ENCODE data around the gene CD300LD.

Gene CD300LD

DNA sequence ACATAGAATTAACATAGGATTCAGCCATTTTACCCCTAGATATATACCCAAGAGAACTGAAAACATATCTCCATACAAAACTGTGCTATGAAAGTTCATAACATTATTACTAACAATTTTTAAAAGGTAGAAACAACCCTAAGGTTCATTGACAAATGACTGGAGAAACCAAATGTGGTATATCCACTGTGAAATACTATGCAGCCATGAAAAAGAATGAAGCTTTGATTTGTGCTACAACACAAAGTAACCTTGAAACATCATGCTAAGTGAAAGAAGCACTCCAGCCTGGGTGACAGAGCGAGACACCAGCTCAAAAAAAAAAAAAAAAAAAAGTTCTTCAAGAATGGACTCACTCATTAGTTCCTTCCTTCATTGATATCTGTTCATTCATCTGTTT is 580 bp downstream of the CD300LD start:
- Histone ChIP-seq H3K23ac (ENCODE audit: low read length) (no peak overlapping the region), H4K5ac (ENCODE audit: low read length) (no peak overlapping the region), H3K79me2 (ENCODE audit: control insufficient read depth, insufficient read depth, low read length) (no peaks in the 10 kb centered on the region), H3K4me1 (ENCODE audit: control insufficient read depth, low read depth, low read length) (no peaks in the 10 kb centered on the region), H3K27ac (ENCODE audit: low read depth, low read length) (no peak overlapping the region), H3K56ac (ENCODE audit: low read length) (no peak overlapping the region), H2BK5ac (ENCODE audit: low read length) (no peak overlapping the region), H3K18ac (ENCODE audit: low read length) (no peak overlapping the region), H3K27me3 (ENCODE audit: insufficient read depth, low read length, poor library complexity) (no peaks in the 10 kb centered on the region), H4K8ac (ENCODE audit: low read depth, low read length) (no peak overlapping the region), H3K4ac (ENCODE audit: low read depth, low read length) (no peak overlapping the region), H2BK120ac (ENCODE audit: low read depth, low read length) (no peak overlapping the region), H2AK5ac (ENCODE audit: low read length) (no peak overlapping the region), H3K79me1 (ENCODE audit: low read length) (no peaks in the 10 kb centered on the region), H2BK15ac (replicated peaks; ENCODE audit: low read depth) (no peak overlapping the region), H3K9ac (ENCODE audit: low read length) (no peak overlapping the region), H3K36me3 (ENCODE audit: control insufficient read depth, insufficient read depth, low read length) (no peaks in the 10 kb centered on the region), H3K4me3 (ENCODE audit: low read length) (no peak overlapping the region), H3K4me2 (ENCODE audit: low read length) (no peak overlapping the region)
- no peak for DNase-seq
- WGBS (ENCODE audit: extremely low coverage, insufficient coverage, low lambda C conversion rate) = no CpG with 5 or more reads among the region's 1 CpG

DNA sequence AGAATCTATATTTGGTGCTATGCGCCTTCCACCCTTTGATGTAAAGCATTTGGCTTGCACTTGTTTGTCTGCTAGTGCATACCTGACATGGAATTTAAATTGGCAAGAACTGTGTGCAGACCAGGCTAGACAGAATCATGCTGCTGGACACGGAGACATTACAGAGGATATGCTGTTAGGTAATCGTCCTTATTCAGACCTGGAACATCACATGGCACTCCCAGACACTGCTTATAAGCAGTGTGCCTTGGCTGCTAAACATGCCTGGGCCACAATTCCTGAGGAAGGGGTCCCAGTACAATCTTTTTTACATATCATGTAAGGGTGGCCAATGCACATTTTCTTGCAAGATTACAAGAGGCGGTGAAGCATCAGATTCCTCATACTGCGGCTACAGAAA is 6.4 kb downstream of the CD300LD start:
- H2BK120ac ChIP-seq (ENCODE audit: low read depth, low read length) = no peak overlapping the region
- H3K4me2 ChIP-seq (ENCODE audit: low read length) = no peak overlapping the region
- no peak overlapping the region for H3K27ac ChIP-seq (ENCODE audit: low read depth, low read length)
- H3K4me1 ChIP-seq (ENCODE audit: control insufficient read depth, low read depth, low read length) = no peaks in the 10 kb centered on the region
- no peak overlapping the region for H3K56ac ChIP-seq (ENCODE audit: low read length)
- DNase-seq = no peak
- no peak overlapping the region for H2AK5ac ChIP-seq (ENCODE audit: low read length)
- H4K5ac ChIP-seq (ENCODE audit: low read length) = no peak overlapping the region
- no peak overlapping the region for H2BK15ac ChIP-seq (replicated peaks; ENCODE audit: low read depth)
- no peak overlapping the region for H3K4ac ChIP-seq (ENCODE audit: low read depth, low read length)
- H3K18ac ChIP-seq (ENCODE audit: low read length) = no peak overlapping the region
- H3K4me3 ChIP-seq (ENCODE audit: low read length) = no peak overlapping the region
- no peaks in the 10 kb centered on the region for H3K79me1 ChIP-seq (ENCODE audit: low read length)
- no peak overlapping the region for H4K8ac ChIP-seq (ENCODE audit: low read depth, low read length)
- H3K23ac ChIP-seq (ENCODE audit: low read length) = no peak overlapping the region
- no peaks in the 10 kb centered on the region for H3K27me3 ChIP-seq (ENCODE audit: insufficient read depth, low read length, poor library complexity)
- H2BK5ac ChIP-seq (ENCODE audit: low read length) = no peak overlapping the region
- no peak overlapping the region for H3K9ac ChIP-seq (ENCODE audit: low read length)
- no peaks in the 10 kb centered on the region for H3K36me3 ChIP-seq (ENCODE audit: control insufficient read depth, insufficient read depth, low read length)
- no peaks in the 10 kb centered on the region for H3K79me2 ChIP-seq (ENCODE audit: control insufficient read depth, insufficient read depth, low read length)
- WGBS (ENCODE audit: extremely low coverage, insufficient coverage, low lambda C conversion rate) = no CpG with 5 or more reads among the region's 5 CpGs

DNA sequence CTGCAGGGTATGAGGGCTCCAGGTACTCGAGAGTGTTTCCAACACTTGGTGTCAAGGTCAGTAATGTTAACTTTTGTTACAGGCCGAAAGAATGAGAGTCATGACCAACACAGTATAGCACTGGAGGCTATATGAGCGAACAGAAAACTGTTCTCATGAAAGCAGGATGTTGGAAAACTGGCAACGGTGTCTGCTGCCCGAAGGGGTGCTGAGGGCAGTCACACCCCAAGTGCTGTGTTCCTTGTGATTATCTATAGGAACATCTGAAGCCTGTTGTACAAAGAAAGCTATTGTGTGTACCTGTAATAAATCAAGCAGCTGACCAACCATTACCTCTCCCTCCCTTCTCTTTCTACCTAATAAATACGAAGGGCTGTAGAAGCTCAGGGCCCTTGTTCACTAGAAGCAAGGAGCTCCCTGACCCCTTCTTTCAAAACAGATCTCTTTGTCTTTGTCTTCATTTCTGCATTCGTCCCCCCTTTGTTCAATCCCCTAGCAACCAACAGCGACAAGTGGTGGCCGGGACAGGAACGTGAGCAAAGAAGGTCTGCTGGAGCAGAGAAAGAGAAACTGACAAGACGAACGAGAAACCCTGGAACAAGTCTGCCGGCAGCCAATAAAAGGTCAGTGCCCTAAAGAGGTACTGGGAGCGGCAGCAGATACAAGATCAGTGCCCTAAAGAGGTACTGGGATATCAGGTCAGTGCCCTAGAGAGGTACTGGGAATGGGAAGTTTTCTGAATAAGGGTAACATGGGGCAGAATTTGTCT is 7.6 kb downstream of the CD300LD start:
- Histone ChIP-seq H3K18ac (ENCODE audit: low read length) (no peak overlapping the region), H3K56ac (ENCODE audit: low read length) (no peak overlapping the region), H3K4ac (ENCODE audit: low read depth, low read length) (no peak overlapping the region), H3K79me1 (ENCODE audit: low read length) (no peaks in the 10 kb centered on the region), H4K5ac (ENCODE audit: low read length) (no peak overlapping the region), H3K4me3 (ENCODE audit: low read length) (no peak overlapping the region), H2BK5ac (ENCODE audit: low read length) (no peak overlapping the region), H3K4me2 (ENCODE audit: low read length) (no peak overlapping the region), H2BK15ac (replicated peaks; ENCODE audit: low read depth) (no peak overlapping the region), H4K8ac (ENCODE audit: low read depth, low read length) (no peak overlapping the region), H3K27me3 (ENCODE audit: insufficient read depth, low read length, poor library complexity) (no peaks in the 10 kb centered on the region), H3K27ac (ENCODE audit: low read depth, low read length) (no peak overlapping the region), H3K36me3 (ENCODE audit: control insufficient read depth, insufficient read depth, low read length) (no peaks in the 10 kb centered on the region), H3K9ac (ENCODE audit: low read length) (no peak overlapping the region), H3K23ac (ENCODE audit: low read length) (no peak overlapping the region), H2AK5ac (ENCODE audit: low read length) (no peak overlapping the region), H3K4me1 (ENCODE audit: control insufficient read depth, low read depth, low read length) (no peaks in the 10 kb centered on the region), H2BK120ac (ENCODE audit: low read depth, low read length) (no peak overlapping the region), H3K79me2 (ENCODE audit: control insufficient read depth, insufficient read depth, low read length) (no peaks in the 10 kb centered on the region)
- no peak for DNase-seq
- WGBS (ENCODE audit: extremely low coverage, insufficient coverage, low lambda C conversion rate) = no CpG with 5 or more reads among the region's 14 CpGs

DNA sequence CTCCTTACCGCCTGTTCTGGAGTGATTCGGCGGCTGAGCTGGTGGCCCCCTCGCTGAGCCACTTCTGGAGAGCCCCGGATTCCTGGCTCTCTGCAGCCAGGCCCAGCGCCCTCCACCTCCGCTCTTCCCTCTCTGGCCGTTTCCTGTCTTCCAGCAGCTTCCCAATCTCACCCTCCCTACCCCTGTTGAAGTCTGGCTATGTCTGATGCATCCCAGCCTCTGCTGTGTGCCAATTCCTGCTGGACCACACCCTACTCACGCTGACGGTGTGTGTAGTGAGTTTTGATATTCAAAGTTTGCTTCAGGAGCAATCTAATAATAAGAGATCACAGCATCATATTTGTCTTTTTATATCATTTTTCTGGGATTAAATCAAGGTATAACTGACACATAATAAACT is 9.4 kb downstream of the CD300LD start:
- H4K8ac ChIP-seq (ENCODE audit: low read depth, low read length) = no peak overlapping the region
- no peaks in the 10 kb centered on the region for H3K4me1 ChIP-seq (ENCODE audit: control insufficient read depth, low read depth, low read length)
- H3K4me3 ChIP-seq (ENCODE audit: low read length) = no peak overlapping the region
- no peak overlapping the region for H3K27ac ChIP-seq (ENCODE audit: low read depth, low read length)
- H3K79me1 ChIP-seq (ENCODE audit: low read length) = no peaks in the 10 kb centered on the region
- DNase-seq = no peak
- H3K4me2 ChIP-seq (ENCODE audit: low read length) = no peak overlapping the region
- no peak overlapping the region for H3K23ac ChIP-seq (ENCODE audit: low read length)
- H4K5ac ChIP-seq (ENCODE audit: low read length) = no peak overlapping the region
- H3K56ac ChIP-seq (ENCODE audit: low read length) = no peak overlapping the region
- H3K27me3 ChIP-seq (ENCODE audit: insufficient read depth, low read length, poor library complexity) = no peaks in the 10 kb centered on the region
- H3K79me2 ChIP-seq (ENCODE audit: control insufficient read depth, insufficient read depth, low read length) = no peaks in the 10 kb centered on the region
- H3K36me3 ChIP-seq (ENCODE audit: control insufficient read depth, insufficient read depth, low read length) = no peaks in the 10 kb centered on the region
- H3K4ac ChIP-seq (ENCODE audit: low read depth, low read length) = no peak overlapping the region
- no peak overlapping the region for H3K9ac ChIP-seq (ENCODE audit: low read length)
- H2BK15ac ChIP-seq (replicated peaks; ENCODE audit: low read depth) = no peak overlapping the region
- no peak overlapping the region for H2AK5ac ChIP-seq (ENCODE audit: low read length)
- no peak overlapping the region for H3K18ac ChIP-seq (ENCODE audit: low read length)
- H2BK5ac ChIP-seq (ENCODE audit: low read length) = no peak overlapping the region
- no peak overlapping the region for H2BK120ac ChIP-seq (ENCODE audit: low read depth, low read length)
- no CpG with 5 or more reads among the region's 10 CpGs for WGBS (ENCODE audit: extremely low coverage, insufficient coverage, low lambda C conversion rate)

DNA sequence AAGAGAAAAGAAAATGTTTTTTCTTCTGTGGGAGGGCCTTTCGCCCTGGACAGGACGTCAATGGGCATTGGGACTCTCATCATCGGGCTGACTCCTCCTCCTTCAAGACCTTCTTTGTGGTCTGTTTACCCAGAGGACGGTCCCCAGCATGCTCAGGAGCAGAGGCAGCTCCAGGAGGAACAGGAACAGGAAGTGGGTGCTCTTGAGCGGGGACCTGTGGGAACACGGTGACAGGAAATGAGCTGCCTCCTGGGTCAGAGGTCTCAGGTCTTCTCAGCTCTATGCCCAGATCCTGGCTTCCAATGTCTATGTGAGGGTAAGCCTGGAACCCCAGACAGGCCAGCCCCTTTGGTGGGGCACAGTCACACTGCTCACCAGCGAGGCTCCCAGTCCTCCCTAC is 12.2 kb downstream of the CD300LD start:
- no peak overlapping the region for H2AK5ac ChIP-seq (ENCODE audit: low read length)
- no peak overlapping the region for H3K9ac ChIP-seq (ENCODE audit: low read length)
- no peak overlapping the region for H3K4me3 ChIP-seq (ENCODE audit: low read length)
- no peak overlapping the region for H2BK5ac ChIP-seq (ENCODE audit: low read length)
- H3K18ac ChIP-seq (ENCODE audit: low read length) = no peak overlapping the region
- H4K5ac ChIP-seq (ENCODE audit: low read length) = no peak overlapping the region
- no peak overlapping the region for H2BK15ac ChIP-seq (replicated peaks; ENCODE audit: low read depth)
- no peaks in the 10 kb centered on the region for H3K36me3 ChIP-seq (ENCODE audit: control insufficient read depth, insufficient read depth, low read length)
- H3K4ac ChIP-seq (ENCODE audit: low read depth, low read length) = no peak overlapping the region
- no peak overlapping the region for H3K56ac ChIP-seq (ENCODE audit: low read length)
- H3K23ac ChIP-seq (ENCODE audit: low read length) = no peak overlapping the region
- no peak for DNase-seq
- no peak overlapping the region for H3K27ac ChIP-seq (ENCODE audit: low read depth, low read length)
- no peak overlapping the region for H2BK120ac ChIP-seq (ENCODE audit: low read depth, low read length)
- H3K79me1 ChIP-seq (ENCODE audit: low read length) = no peaks in the 10 kb centered on the region
- WGBS (ENCODE audit: extremely low coverage, insufficient coverage, low lambda C conversion rate) = no CpG with 5 or more reads among the region's 7 CpGs
- H3K79me2 ChIP-seq (ENCODE audit: control insufficient read depth, insufficient read depth, low read length) = no peaks in the 10 kb centered on the region
- no peak overlapping the region for H4K8ac ChIP-seq (ENCODE audit: low read depth, low read length)
- no peaks in the 10 kb centered on the region for H3K27me3 ChIP-seq (ENCODE audit: insufficient read depth, low read length, poor library complexity)
- H3K4me2 ChIP-seq (ENCODE audit: low read length) = no peak overlapping the region
- no peaks in the 10 kb centered on the region for H3K4me1 ChIP-seq (ENCODE audit: control insufficient read depth, low read depth, low read length)

DNA sequence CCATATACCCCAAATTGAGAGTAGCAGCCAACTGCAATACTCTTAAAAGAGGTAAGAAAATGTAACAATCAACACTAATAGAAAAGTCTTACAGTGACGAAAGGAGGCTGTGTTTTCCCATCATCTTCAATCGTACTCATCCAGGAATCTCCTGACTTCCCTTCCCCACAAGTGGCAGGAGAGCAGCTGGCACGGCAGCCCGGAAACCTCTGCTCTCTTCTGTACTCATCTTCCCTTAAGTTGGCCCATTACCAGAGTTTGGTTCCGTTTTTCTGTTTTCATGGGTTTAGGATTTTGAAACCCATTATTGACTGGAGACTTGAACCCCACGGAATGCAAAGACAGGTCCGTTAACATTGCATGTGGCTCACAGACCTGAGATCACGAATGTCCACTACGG is 13.1 kb downstream of the CD300LD start:
- Histone ChIP-seq H2BK5ac (ENCODE audit: low read length) (no peak overlapping the region), H3K9ac (ENCODE audit: low read length) (no peak overlapping the region), H2BK120ac (ENCODE audit: low read depth, low read length) (no peak overlapping the region), H3K4ac (ENCODE audit: low read depth, low read length) (no peak overlapping the region), H4K8ac (ENCODE audit: low read depth, low read length) (no peak overlapping the region), H3K79me1 (ENCODE audit: low read length) (no peaks in the 10 kb centered on the region), H4K5ac (ENCODE audit: low read length) (no peak overlapping the region), H3K36me3 (ENCODE audit: control insufficient read depth, insufficient read depth, low read length) (no peaks in the 10 kb centered on the region), H3K56ac (ENCODE audit: low read length) (no peak overlapping the region), H2BK15ac (replicated peaks; ENCODE audit: low read depth) (no peak overlapping the region), H3K4me3 (ENCODE audit: low read length) (no peak overlapping the region), H3K79me2 (ENCODE audit: control insufficient read depth, insufficient read depth, low read length) (no peaks in the 10 kb centered on the region), H2AK5ac (ENCODE audit: low read length) (no peak overlapping the region), H3K4me2 (ENCODE audit: low read length) (no peak overlapping the region), H3K23ac (ENCODE audit: low read length) (no peak overlapping the region), H3K18ac (ENCODE audit: low read length) (no peak overlapping the region), H3K27ac (ENCODE audit: low read depth, low read length) (no peak overlapping the region), H3K4me1 (ENCODE audit: control insufficient read depth, low read depth, low read length) (no peaks in the 10 kb centered on the region), H3K27me3 (ENCODE audit: insufficient read depth, low read length, poor library complexity) (no peaks in the 10 kb centered on the region)
- no CpG with 5 or more reads among the region's 9 CpGs for WGBS (ENCODE audit: extremely low coverage, insufficient coverage, low lambda C conversion rate)
- DNase-seq = no peak

All from mesendoderm (in vitro differentiated cells).